LNCaP clone FGC (cell line): ENCODE measurements around the gene TBX21.

Experiments
- DNase-seq: peaks from one replicate; pipeline ENCODE4 v3.0.0-alpha.2; 2011; ENCODE audit warnings: low read depth
- H3K4me3 ChIP-seq: 2 replicates; pipeline ENCODE4 v1.5.1; 2011; ENCODE audit warnings: mild to moderate bottlenecking, low read depth, low read length, control low read depth
- TF ChIP-seq, protein P1 (sequence below): IDR thresholded peaks from 2 replicates; pipeline ENCODE4 v1.5.1; 2012; ENCODE audit warnings: mild to moderate bottlenecking; ENCODE audit not compliant: control insufficient read depth, insufficient read depth; ENCODE audit errors: extremely low read depth

Gene TBX21

DNA sequence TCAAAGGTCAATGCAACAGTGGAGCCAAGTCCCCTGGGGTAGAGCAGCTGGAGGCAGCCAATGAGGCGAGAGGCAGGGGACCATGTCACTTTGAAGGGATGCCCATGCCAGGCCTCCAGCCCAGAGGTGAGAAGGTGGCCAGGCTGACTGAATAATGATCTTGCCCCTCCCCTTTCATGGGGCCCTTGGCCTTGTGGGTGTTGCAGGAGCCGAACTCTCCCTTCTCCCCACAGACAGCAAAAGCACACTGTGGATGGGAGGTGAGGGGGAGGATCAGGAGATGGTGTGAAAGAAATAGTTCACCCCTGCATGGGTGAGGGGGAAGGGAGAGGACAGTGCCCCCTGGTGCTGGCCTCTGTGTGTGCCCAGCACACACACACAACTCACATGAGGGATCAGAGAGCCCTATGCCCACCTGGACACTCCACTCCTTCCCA is 15.8 kb upstream of the TBX21 start:
- no peak for DNase-seq
- TF ChIP-seq, protein P1, sequence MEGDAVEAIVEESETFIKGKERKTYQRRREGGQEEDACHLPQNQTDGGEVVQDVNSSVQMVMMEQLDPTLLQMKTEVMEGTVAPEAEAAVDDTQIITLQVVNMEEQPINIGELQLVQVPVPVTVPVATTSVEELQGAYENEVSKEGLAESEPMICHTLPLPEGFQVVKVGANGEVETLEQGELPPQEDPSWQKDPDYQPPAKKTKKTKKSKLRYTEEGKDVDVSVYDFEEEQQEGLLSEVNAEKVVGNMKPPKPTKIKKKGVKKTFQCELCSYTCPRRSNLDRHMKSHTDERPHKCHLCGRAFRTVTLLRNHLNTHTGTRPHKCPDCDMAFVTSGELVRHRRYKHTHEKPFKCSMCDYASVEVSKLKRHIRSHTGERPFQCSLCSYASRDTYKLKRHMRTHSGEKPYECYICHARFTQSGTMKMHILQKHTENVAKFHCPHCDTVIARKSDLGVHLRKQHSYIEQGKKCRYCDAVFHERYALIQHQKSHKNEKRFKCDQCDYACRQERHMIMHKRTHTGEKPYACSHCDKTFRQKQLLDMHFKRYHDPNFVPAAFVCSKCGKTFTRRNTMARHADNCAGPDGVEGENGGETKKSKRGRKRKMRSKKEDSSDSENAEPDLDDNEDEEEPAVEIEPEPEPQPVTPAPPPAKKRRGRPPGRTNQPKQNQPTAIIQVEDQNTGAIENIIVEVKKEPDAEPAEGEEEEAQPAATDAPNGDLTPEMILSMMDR = no peak
- no peak overlapping the region for H3K4me3 ChIP-seq

DNA sequence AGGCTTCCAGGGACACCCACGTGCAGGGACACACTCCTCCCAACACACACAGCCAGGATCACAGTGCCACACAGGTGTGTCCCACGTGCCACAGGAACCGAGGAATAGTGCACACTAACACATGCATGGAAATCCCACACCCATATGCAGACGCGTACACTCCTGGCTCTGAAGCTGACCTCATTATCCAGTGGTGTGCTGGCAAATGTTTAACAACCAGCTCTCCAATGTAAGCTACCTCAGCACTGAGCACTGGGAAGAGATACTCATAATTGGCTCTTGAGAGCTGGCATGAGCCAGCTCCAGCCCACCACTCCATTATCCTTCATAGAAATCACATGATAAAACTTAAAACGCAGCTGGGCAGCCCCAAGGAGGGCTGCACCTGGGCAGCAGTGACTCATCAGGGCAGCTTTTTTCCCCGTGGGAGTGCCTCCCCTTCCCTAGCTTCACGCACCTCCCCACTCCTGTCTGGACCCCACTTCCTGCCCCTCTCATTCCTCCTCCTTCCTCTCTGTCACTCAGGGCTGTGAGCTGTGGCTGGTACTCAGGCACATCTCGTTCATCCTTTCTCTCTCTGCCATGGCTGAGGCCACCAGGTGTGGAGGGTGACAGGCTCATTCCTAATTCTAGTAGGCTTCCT is 14.9 kb upstream of the TBX21 start:
- no peak for DNase-seq
- H3K4me3 ChIP-seq = no peak overlapping the region
- TF ChIP-seq, protein P1 = no peak

DNA sequence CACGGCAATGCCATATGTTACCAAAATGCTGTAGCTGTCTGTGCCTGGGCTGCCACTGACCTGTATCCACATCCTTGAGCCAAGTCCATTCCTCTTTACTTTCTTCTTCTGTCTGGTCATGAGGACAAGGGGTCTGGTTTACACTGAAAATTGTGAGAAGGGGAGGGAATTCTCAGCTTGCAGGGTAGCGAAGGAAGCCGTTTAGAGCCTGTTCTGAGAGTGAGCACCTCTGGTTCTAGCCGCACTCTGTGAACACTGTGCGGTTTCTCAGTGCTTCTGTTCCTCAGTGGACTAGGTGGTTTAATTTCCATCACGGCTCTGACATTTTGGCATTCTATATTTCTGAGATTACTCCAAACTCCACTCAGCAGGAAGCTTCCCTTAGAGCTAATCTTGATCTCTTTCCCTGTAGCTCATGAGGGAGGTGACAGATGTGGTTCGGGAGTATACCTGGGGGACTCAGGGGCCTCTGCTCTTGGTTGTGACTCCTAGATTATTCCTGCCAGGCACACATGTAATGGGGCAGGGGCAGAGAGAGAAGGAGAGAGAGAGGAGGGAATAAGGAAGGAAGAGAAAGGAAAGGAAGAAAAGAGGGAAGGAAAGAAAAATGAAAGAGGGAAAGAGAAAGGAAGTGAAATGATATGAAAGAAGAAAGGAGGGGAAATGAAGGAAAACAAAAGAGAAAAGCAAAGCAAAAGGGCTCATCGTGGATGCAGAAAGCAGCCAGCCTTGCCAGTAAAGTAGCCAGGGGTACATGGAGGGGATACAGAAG is 14.2 kb upstream of the TBX21 start:
- TF ChIP-seq, protein P1 = no peak
- H3K4me3 ChIP-seq = no peak overlapping the region
- DNase-seq = no peak

DNA sequence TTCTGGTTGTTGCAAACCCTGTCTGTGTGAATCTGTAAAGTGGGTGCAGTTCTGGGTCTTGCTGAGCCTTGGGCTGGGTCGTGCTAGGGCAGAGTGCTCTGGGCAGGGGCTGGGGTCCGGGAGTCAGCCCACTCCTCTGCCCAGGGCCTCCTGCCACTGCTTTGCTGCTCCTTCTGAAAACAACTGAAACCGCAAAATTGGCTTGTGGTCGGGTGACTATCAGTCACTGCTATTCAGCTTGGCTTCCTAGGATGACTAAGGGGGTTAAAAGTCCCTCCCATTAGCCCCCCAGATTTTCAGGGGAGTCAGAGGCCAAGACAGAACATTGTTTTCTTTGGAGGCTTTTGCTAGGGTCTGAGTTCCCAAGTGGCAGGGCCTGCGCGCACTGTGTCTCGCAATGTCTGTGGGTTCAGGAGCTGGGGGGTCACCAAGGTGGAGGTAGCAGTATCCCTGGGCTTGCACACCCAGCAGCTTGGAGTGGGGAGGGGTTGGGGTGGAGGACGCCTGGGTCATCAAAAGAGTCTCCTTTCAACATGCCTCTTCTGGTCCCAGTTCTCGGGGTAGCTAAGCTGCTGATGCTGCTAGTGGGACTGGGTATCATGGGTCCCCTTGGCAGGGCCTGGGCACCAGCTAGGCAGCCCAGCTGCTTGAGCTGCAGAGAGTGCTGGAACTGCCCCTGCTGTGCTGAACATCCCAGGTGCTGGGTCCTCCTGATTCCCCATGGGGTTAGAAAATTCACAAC is 13.5 kb upstream of the TBX21 start:
- no peak overlapping the region for H3K4me3 ChIP-seq

DNA sequence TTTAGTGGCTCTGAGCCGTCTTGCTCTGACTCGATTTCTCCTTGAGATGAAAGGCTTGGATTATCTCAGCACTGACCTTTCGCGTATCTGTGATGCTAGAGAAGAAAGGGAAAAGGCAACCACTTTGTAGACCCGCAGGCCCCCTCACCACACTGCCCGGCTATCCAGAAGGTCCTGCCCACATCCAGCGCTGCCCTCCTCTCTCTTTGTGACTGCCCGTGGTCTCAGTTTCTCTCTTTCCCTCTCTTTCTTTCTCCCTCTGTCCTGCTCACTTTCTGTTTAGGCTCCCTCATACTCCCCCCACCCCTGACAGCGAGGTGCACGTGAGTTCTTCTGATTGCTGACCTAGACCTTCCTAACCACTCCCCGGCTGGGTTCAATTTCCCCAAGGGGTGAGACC is 12.8 kb upstream of the TBX21 start:
- TF ChIP-seq, protein P1 = no peak
- DNase-seq = no peak
- H3K4me3 ChIP-seq = no peak overlapping the region

More for the DNA sequence above, 13.5 kb upstream of the TBX21 start:
- no peak for DNase-seq
- TF ChIP-seq, protein P1 = no peak

DNA sequence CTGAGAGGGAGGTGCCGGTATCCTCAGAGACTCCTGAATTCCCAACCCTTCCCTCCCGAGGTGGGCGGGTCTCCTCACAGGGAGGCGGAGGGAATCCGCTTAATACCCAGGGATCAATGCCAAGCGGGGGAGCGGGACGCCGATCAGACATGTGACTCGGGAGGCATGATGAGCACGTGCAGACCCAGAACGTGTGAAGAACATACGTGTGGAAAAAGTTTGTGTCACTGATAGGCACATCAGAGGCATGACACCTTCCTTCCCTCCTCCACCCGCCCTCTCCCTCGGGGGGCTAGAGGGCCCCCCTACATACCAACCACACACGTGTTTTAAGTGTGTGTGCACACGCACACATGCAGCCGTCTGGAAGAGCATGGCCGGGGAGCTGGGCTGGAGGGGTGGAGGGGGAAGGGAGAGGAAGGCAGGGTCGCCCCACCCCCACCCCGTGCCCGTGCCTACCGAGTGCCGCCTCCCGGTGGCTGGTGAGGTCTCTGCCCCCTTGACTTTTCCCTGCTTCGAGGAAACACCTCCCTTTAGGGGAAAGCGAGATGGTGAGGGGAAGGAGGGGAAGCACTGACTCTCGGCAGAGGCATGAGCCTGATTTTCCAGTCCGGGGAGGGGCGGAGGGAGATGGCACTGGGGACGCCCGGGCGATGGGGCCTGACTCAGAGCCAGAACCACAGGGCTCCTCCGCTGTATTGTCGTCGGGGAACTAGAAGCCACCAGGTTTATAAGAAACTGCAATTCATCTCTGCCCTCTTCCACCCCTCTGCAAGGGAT is 12.1 kb upstream of the TBX21 start:
- DNase-seq = peak; percentile 6
- TF ChIP-seq, protein P1 = no peak
- no peak overlapping the region for H3K4me3 ChIP-seq
